ACC112 (cell line): ENCODE results near the gene TSHZ2.

Experiments
- H2AFZ ChIP-seq: fragments of 200-600 bp; sonication (generic); one replicate; pipeline ENCODE4 v1.6.0; 2017; ENCODE audit warnings: antibody characterized with exemption, low read length; ENCODE audit not compliant: unreplicated experiment
- H3K27ac ChIP-seq: fragments of 200-600 bp; sonication (generic); 2 replicates; pipeline ENCODE4 v1.5.1; 2014; ENCODE audit warnings: low read depth, mild to moderate bottlenecking, antibody characterized with exemption, low read length, moderate library complexity
- H3K27me3 ChIP-seq: fragments of 200-600 bp; sonication (generic); 2 replicates; pipeline ENCODE4 v1.6.1; 2014; ENCODE audit warnings: mild to moderate bottlenecking, antibody characterized with exemption, low read length, moderate library complexity, mixed read lengths; ENCODE audit not compliant: insufficient read depth
- H3K36me3 ChIP-seq: fragments of 200-600 bp; sonication (generic); 2 replicates; pipeline ENCODE4 v1.6.1; 2016; ENCODE audit warnings: mild to moderate bottlenecking, antibody characterized with exemption, low read length, moderate library complexity, mixed read lengths; ENCODE audit not compliant: insufficient read depth
- H3K4me1 ChIP-seq: fragments of 200-600 bp; sonication (generic); one replicate; pipeline ENCODE4 v1.6.1; 2016; ENCODE audit warnings: low read length, mixed read lengths; ENCODE audit not compliant: insufficient read depth, unreplicated experiment, control insufficient read depth
- H3K4me3 ChIP-seq: fragments of 200-600 bp; sonication (generic); 2 replicates; pipeline ENCODE4 v1.5.1; 2014; ENCODE audit warnings: mild to moderate bottlenecking, low read depth, low read length
- H3K79me2 ChIP-seq: fragments of 200-600 bp; sonication (generic); one replicate; pipeline ENCODE4 v1.6.0; 2016; ENCODE audit warnings: low read length; ENCODE audit not compliant: control insufficient read depth, unreplicated experiment, insufficient read depth

TSHZ2 gene

GRCh38 chr20:53165452-53165851, 193.3 kb downstream of the TSHZ2 start:
- Histone ChIP-seq H2AFZ (no peak overlapping the region), H3K27ac (no peak overlapping the region), H3K79me2 (no peaks in the 10 kb centered on the region), H3K36me3 (no peaks in the 10 kb centered on the region), H3K4me3 (no peak overlapping the region), H3K27me3 (no peaks in the 10 kb centered on the region), H3K4me1 (no peaks in the 10 kb centered on the region)

GRCh38 chr20:53168491-53168890, 196.3 kb downstream of the TSHZ2 start:
- Histone ChIP-seq H3K4me3 (no peak overlapping the region), H3K79me2 (no peaks in the 10 kb centered on the region), H3K27ac (no peak overlapping the region), H3K36me3 (no peaks in the 10 kb centered on the region), H2AFZ (no peak overlapping the region), H3K27me3 (no peaks in the 10 kb centered on the region), H3K4me1 (no peaks in the 10 kb centered on the region)

GRCh38 chr20:53170196-53170595, 198.0 kb downstream of the TSHZ2 start:
- no peaks in the 10 kb centered on the region for H3K4me1 ChIP-seq
- no peak overlapping the region for H3K27ac ChIP-seq
- no peak overlapping the region for H2AFZ ChIP-seq
- H3K27me3 ChIP-seq, result no peaks in the 10 kb centered on the region
- no peaks in the 10 kb centered on the region for H3K79me2 ChIP-seq
- no peak overlapping the region for H3K4me3 ChIP-seq
- H3K36me3 ChIP-seq, result no peaks in the 10 kb centered on the region

- Histone ChIP-seq H3K36me3 (no peaks in the 10 kb centered on the region), H2AFZ (no peak overlapping the region), H3K79me2 (no peaks in the 10 kb centered on the region), H3K4me1 (no peaks in the 10 kb centered on the region), H3K27ac (no peak overlapping the region), H3K27me3 (no peaks in the 10 kb centered on the region), H3K4me3 (no peak overlapping the region)
These were observed 198.9 kb downstream of the TSHZ2 start for GRCh38 chr20:53171065-53171464.

GRCh38 chr20:53174454-53174853, 202.3 kb downstream of the TSHZ2 start:
- Histone ChIP-seq H3K4me3 (no peak overlapping the region), H3K27me3 (no peaks in the 10 kb centered on the region), H2AFZ (no peak overlapping the region), H3K27ac (no peak overlapping the region), H3K79me2 (no peaks in the 10 kb centered on the region), H3K36me3 (no peaks in the 10 kb centered on the region), H3K4me1 (no peaks in the 10 kb centered on the region)

GRCh38 chr20:53175135-53175780, 203.1 kb downstream of the TSHZ2 start:
- H3K27ac ChIP-seq, result no peak overlapping the region

GRCh38 chr20:53176134-53176533, 204.0 kb downstream of the TSHZ2 start:
- Histone ChIP-seq H3K27me3 (no peaks in the 10 kb centered on the region), H3K4me1 (no peaks in the 10 kb centered on the region), H3K79me2 (no peaks in the 10 kb centered on the region), H2AFZ (no peak overlapping the region), H3K27ac (no peak overlapping the region), H3K36me3 (no peaks in the 10 kb centered on the region), H3K4me3 (no peak overlapping the region)

More at GRCh38 chr20:53175135-53175780, 203.1 kb downstream of the TSHZ2 start:
- no peak overlapping the region for H2AFZ ChIP-seq
- H3K27me3 ChIP-seq, result no peaks in the 10 kb centered on the region
- H3K36me3 ChIP-seq, result no peaks in the 10 kb centered on the region
- no peak overlapping the region for H3K4me3 ChIP-seq
- no peaks in the 10 kb centered on the region for H3K4me1 ChIP-seq
- no peaks in the 10 kb centered on the region for H3K79me2 ChIP-seq

GRCh38 chr20:53177687-53178086, 205.5 kb downstream of the TSHZ2 start:
- Histone ChIP-seq H3K4me1 (no peaks in the 10 kb centered on the region), H3K79me2 (no peaks in the 10 kb centered on the region), H3K27me3 (no peaks in the 10 kb centered on the region), H3K4me3 (no peak overlapping the region), H2AFZ (no peak overlapping the region), H3K36me3 (no peaks in the 10 kb centered on the region), H3K27ac (no peak overlapping the region)

GRCh38 chr20:53179749-53180148, 207.6 kb downstream of the TSHZ2 start:
- no peaks in the 10 kb centered on the region for H3K36me3 ChIP-seq
- H3K4me3 ChIP-seq, result no peak overlapping the region
- H3K4me1 ChIP-seq, result no peaks in the 10 kb centered on the region
- no peaks in the 10 kb centered on the region for H3K79me2 ChIP-seq
- no peaks in the 10 kb centered on the region for H3K27me3 ChIP-seq
- no peak overlapping the region for H2AFZ ChIP-seq
- no peak overlapping the region for H3K27ac ChIP-seq

GRCh38 chr20:53180928-53181362, 208.8 kb downstream of the TSHZ2 start:
- H3K4me3 ChIP-seq, result no peak overlapping the region
- H3K27me3 ChIP-seq, result no peaks in the 10 kb centered on the region
- H2AFZ ChIP-seq, result no peak overlapping the region
- no peaks in the 10 kb centered on the region for H3K36me3 ChIP-seq
- H3K4me1 ChIP-seq, result no peaks in the 10 kb centered on the region
- H3K79me2 ChIP-seq, result no peaks in the 10 kb centered on the region
- H3K27ac ChIP-seq, result no peak overlapping the region

GRCh38 chr20:53181866-53182376, 209.8 kb downstream of the TSHZ2 start:
- Histone ChIP-seq H3K4me1 (no peaks in the 10 kb centered on the region), H3K27ac (no peak overlapping the region), H3K36me3 (no peaks in the 10 kb centered on the region), H3K27me3 (no peaks in the 10 kb centered on the region), H3K79me2 (no peaks in the 10 kb centered on the region), H2AFZ (no peak overlapping the region), H3K4me3 (no peak overlapping the region)
